ENCODE results near the gene CNTN4.

The CNTN4 gene

GRCh38 chr3:2390926-2391532 lies 292.4 kb downstream of the CNTN4 start:
- DNase-seq (ENCODE audit: low read depth in 2 of 3, low spot score in 1 of 3), result no peak

GRCh38 chr3:2391896-2392295 lies 293.2 kb downstream of the CNTN4 start:
- DNase-seq (ENCODE audit: low read depth in 2 of 3, low spot score in 1 of 3), result no peak

GRCh38 chr3:2392981-2393380 lies 294.3 kb downstream of the CNTN4 start:
- no peak for DNase-seq (ENCODE audit: low read depth in 2 of 3, low spot score in 1 of 3)

- DNase-seq (ENCODE audit: low read depth in 2 of 3, low spot score in 1 of 3), result no peak
Observed at GRCh38 chr3:2415083-2415482, 316.4 kb downstream of the CNTN4 start.

- no peak for DNase-seq (ENCODE audit: low read depth in 2 of 3, low spot score in 1 of 3)
Observed at GRCh38 chr3:2420919-2421318, 322.3 kb downstream of the CNTN4 start.

- DNase-seq (ENCODE audit: low read depth in 2 of 3, low spot score in 1 of 3), result no peak
Observed at GRCh38 chr3:2423143-2423542, 324.5 kb downstream of the CNTN4 start.

GRCh38 chr3:2441558-2441957 lies 342.9 kb downstream of the CNTN4 start:
- no peak for DNase-seq (ENCODE audit: low read depth in 2 of 3, low spot score in 1 of 3)

GRCh38 chr3:2446146-2446545 lies 347.5 kb downstream of the CNTN4 start:
- DNase-seq (ENCODE audit: low read depth in 2 of 3, low spot score in 1 of 3), result no peak

- no peak for DNase-seq (ENCODE audit: low read depth in 2 of 3, low spot score in 1 of 3)
Observed at GRCh38 chr3:2452249-2452648, 353.6 kb downstream of the CNTN4 start.

GRCh38 chr3:2454865-2455264 lies 356.2 kb downstream of the CNTN4 start:
- no peak for DNase-seq (ENCODE audit: low read depth in 2 of 3, low spot score in 1 of 3)

GRCh38 chr3:2456788-2457187 lies 358.1 kb downstream of the CNTN4 start:
- no peak for DNase-seq (ENCODE audit: low read depth in 2 of 3, low spot score in 1 of 3)

GRCh38 chr3:2458816-2459215 lies 360.1 kb downstream of the CNTN4 start:
- no peak for DNase-seq (ENCODE audit: low read depth in 2 of 3, low spot score in 1 of 3)

- no peak for DNase-seq (ENCODE audit: low read depth in 2 of 3, low spot score in 1 of 3)
Observed at GRCh38 chr3:2465842-2466241, 367.2 kb downstream of the CNTN4 start.

- no peak for DNase-seq (ENCODE audit: low read depth in 2 of 3, low spot score in 1 of 3)
Observed at GRCh38 chr3:2468816-2469215, 370.1 kb downstream of the CNTN4 start.

- no peak for DNase-seq (ENCODE audit: low read depth in 2 of 3, low spot score in 1 of 3)
Observed at GRCh38 chr3:2476996-2477395, 378.3 kb downstream of the CNTN4 start.

- DNase-seq (ENCODE audit: low read depth in 2 of 3, low spot score in 1 of 3), result no peak
Observed at GRCh38 chr3:2477620-2478019, 379.0 kb downstream of the CNTN4 start.

GRCh38 chr3:2484162-2485026 lies 385.7 kb downstream of the CNTN4 start:
- no peak for DNase-seq (ENCODE audit: low read depth in 2 of 3, low spot score in 1 of 3)

- no peak for DNase-seq (ENCODE audit: low read depth in 2 of 3, low spot score in 1 of 3)
Observed at GRCh38 chr3:2485027-2485375, 386.3 kb downstream of the CNTN4 start.

GRCh38 chr3:2495746-2496145 lies 397.1 kb downstream of the CNTN4 start:
- no peak for DNase-seq (ENCODE audit: low read depth in 2 of 3, low spot score in 1 of 3)

GRCh38 chr3:2504912-2505311 lies 406.2 kb downstream of the CNTN4 start:
- no peak for DNase-seq (ENCODE audit: low read depth in 2 of 3, low spot score in 1 of 3)

- no peak for DNase-seq (ENCODE audit: low read depth in 2 of 3, low spot score in 1 of 3)
Observed at GRCh38 chr3:2506776-2507175, 408.1 kb downstream of the CNTN4 start.

GRCh38 chr3:2510591-2511145 lies 412.0 kb downstream of the CNTN4 start:
- no peak for DNase-seq (ENCODE audit: low read depth in 2 of 3, low spot score in 1 of 3)

- no peak for DNase-seq (ENCODE audit: low read depth in 2 of 3, low spot score in 1 of 3)
Observed at GRCh38 chr3:2511356-2511755, 412.7 kb downstream of the CNTN4 start.

Data from stimulated activated CD4-positive, alpha-beta T cell treated with anti-CD3 and anti-CD28 coated beads, Interleukin-12 subunit alpha, Interleukin-12 subunit beta, amount 100 ng/mL, for 48 hours (primary cell).